GM12878 (cell line): ENCODE measurements around the gene RNF115. TPM values are rescaled to one million over a fixed set of nuclear protein-coding genes. Genes with fewer than 3 reads are reported as not detected.

Source experiments
- ATAC-seq: fragments of 200-7000 bp; cut with Tn5 transposase; 3 replicates; pipeline ENCODE4 v1.9.1; 2020; ENCODE audit warnings: mild to moderate bottlenecking, moderate library complexity
- BruUV-seq: library from RNA; stranded (reverse); fragments of 400-500 nt; replicated peaks from 2 replicates; lab custom pipeline; 2021; lab: Mats Ljungman, UMichigan
- CTCF ChIA-PET: fragments of 300-600 bp; sonication (Branson Sonifier 250); formaldehyde crosslinking; extraction: SDS; loops from one replicate; lab custom pipeline; 2021; ENCODE audit warnings: inconsistent platforms; lab: Yijun Ruan, JAX
- POLR2A ChIA-PET: fragments of 350-600 bp; formaldehyde crosslinking; extraction: SDS; loops from one replicate; lab custom pipeline; 2021; ENCODE audit warnings: inconsistent platforms; lab: Charles Lee
- RAD21 ChIA-PET: fragments of 300-600 bp; sonication (Branson Sonifier 250); formaldehyde crosslinking; loops from one replicate; lab custom pipeline; 2023; ENCODE audit warnings: antibody characterized with exemption; ENCODE audit not compliant: unreplicated experiment; lab: Charles Lee
- SMC1A ChIA-PET: fragments of 300-600 bp; sonication (Branson Sonifier 250); formaldehyde crosslinking; loops from one replicate; lab custom pipeline; 2023; ENCODE audit not compliant: unreplicated experiment, uncharacterized antibody; lab: Charles Lee
- DNase-seq: peaks from one replicate; pipeline ENCODE4 v3.0.0-alpha.2; 2011; ENCODE audit warnings: low read depth, low spot score
- FAIRE-seq: peaks from 3 replicates; lab custom pipeline; 2011; peaks lifted over from hg19 to GRCh38; lab: Jason Lieb, UNC
- H2AFZ ChIP-seq: 2 replicates; pipeline ENCODE4 v1.6.0; 2011; ENCODE audit warnings: low read depth, low read length, control low read depth; ENCODE audit not compliant: control insufficient read depth
- H3K27ac ChIP-seq: 2 replicates; pipeline ENCODE4 v1.5.1; 2011; ENCODE audit warnings: control low read depth; ENCODE audit not compliant: control insufficient read depth, insufficient read depth
- H3K27me3 ChIP-seq, 2 experiments: replicated peaks in 1 of 2; 2 replicates each; pipeline versions ENCODE4 v1.6.0 to v1.6.1; 2011; ENCODE audit warnings: low read length in 1 of 2; ENCODE audit not compliant: control insufficient read depth in 2 of 2, insufficient read depth in 2 of 2
- H3K36me3 ChIP-seq, 2 experiments: 2 replicates each; pipeline ENCODE4 v1.5.1; 2011; ENCODE audit warnings: low read length in 1 of 2; ENCODE audit not compliant: control insufficient read depth in 2 of 2, insufficient read depth in 2 of 2
- H3K4me1 ChIP-seq: 2 replicates; pipeline ENCODE4 v1.6.1; 2011; ENCODE audit warnings: mild to moderate bottlenecking, low read length, moderate library complexity, mixed read lengths; ENCODE audit not compliant: control insufficient read depth, insufficient read depth
- H3K4me2 ChIP-seq: 2 replicates; pipeline ENCODE4 v1.6.0; 2011; ENCODE audit warnings: control low read depth; ENCODE audit not compliant: control insufficient read depth, insufficient read depth
- H3K4me3 ChIP-seq: fragments of 200-600 bp; sonication (generic); 2 replicates; pipeline ENCODE4 v1.5.1; 2016
- H3K79me2 ChIP-seq: 2 replicates; pipeline ENCODE4 v1.6.0; 2011; ENCODE audit warnings: low read length; ENCODE audit not compliant: control insufficient read depth, insufficient read depth
- H3K9ac ChIP-seq: 2 replicates; pipeline ENCODE4 v1.8.0; 2011; ENCODE audit warnings: low read length, control low read depth, mixed read lengths; ENCODE audit not compliant: control insufficient read depth, insufficient read depth
- H3K9me3 ChIP-seq: replicated peaks from 3 replicates; pipeline ENCODE4 v1.5.1; 2011; ENCODE audit warnings: mild to moderate bottlenecking, low read length; ENCODE audit not compliant: control insufficient read depth, insufficient read depth
- H4K20me1 ChIP-seq: 2 replicates; pipeline ENCODE4 v1.6.0; 2011; ENCODE audit not compliant: control insufficient read depth, insufficient read depth
- EP300 ChIP-seq, 2 experiments: fragments of 150-350 bp in 1 of 2; IDR thresholded peaks; 2 replicates each; pipeline ENCODE4 v1.6.1; 2011 to 2012; ENCODE audit warnings: low read depth in 2 of 2, low read length in 2 of 2, borderline replicate concordance in 1 of 2, improper control_type of control experiment in 1 of 2, inconsistent platforms in 1 of 2; ENCODE audit not compliant: control insufficient read depth in 1 of 2
- ETV6 ChIP-seq, 2 experiments: fragments of 450-650 bp in 1 of 2; IDR thresholded peaks in 1 of 2; conservative IDR thresholded peaks in 1 of 2; 2 replicates each; pipeline ENCODE4 v1.6.1; 2014; ENCODE audit warnings: antibody characterized with exemption in 1 of 2, borderline replicate concordance in 1 of 2, low read depth in 1 of 2, mild to moderate bottlenecking in 1 of 2, moderate library complexity in 1 of 2
- HDAC2 ChIP-seq: fragments of 200-600 bp; sonication (generic); IDR thresholded peaks from 2 replicates; pipeline ENCODE4 v1.6.1; 2017
- NFIC ChIP-seq: IDR thresholded peaks from 2 replicates; pipeline ENCODE4 v1.6.1; 2012; ENCODE audit warnings: low read depth, mild to moderate bottlenecking, inconsistent platforms, low read length, moderate library complexity
- PML ChIP-seq: IDR thresholded peaks from 2 replicates; pipeline ENCODE4 v1.6.1; 2012; ENCODE audit warnings: low read length, inconsistent platforms
- ZBED1 ChIP-seq: IDR thresholded peaks from 2 replicates; pipeline ENCODE4 v1.6.1; 2016; ENCODE audit warnings: borderline replicate concordance
- ZNF207 ChIP-seq: fragments of 450-650 bp; IDR thresholded peaks from 2 replicates; pipeline ENCODE4 v1.6.1; 2014; ENCODE audit warnings: antibody characterized with exemption, mild to moderate bottlenecking, borderline replicate concordance
- ZNF24 ChIP-seq: fragments of 450-650 bp; IDR thresholded peaks from 2 replicates; pipeline ENCODE4 v1.6.1; 2017; ENCODE audit warnings: antibody characterized with exemption, mild to moderate bottlenecking
- ZZZ3 ChIP-seq: IDR thresholded peaks from 2 replicates; pipeline ENCODE4 v1.6.1; 2011; ENCODE audit warnings: low read depth; ENCODE audit not compliant: control insufficient read depth, insufficient read length
- WGBS: methylation state at CpG from one replicate; pipeline ENCODE4 v1.1.6; 2016; ENCODE audit warnings: low lambda C conversion rate; ENCODE audit not compliant: insufficient replicate concordance, insufficient coverage; ENCODE audit errors: missing lambda C conversion rate; 5-methylcytosine and 5-hydroxymethylcytosine counted together
- in situ Hi-C: fragments of 300-500 bp; cut with MboI; formaldehyde crosslinking; loops from 9 replicates; pipeline ENCODE4 v1.14.3; 2018; ENCODE audit warnings: mixed read lengths
- intact Hi-C: fragments of 100-400 bp; cut with micrococcal nuclease; formaldehyde crosslinking; loops from one replicate; pipeline ENCODE4 v1.14.2; 2022; ENCODE audit not compliant: unreplicated experiment
- polyA plus RNA-seq, 11 experiments: library from polyadenylated mRNA; depleted of rRNA in 4 of 11; unstranded in 6 of 11; stranded (reverse) in 5 of 11; fragments of >200 nt; fragmentation: Nextera tagmentation in 4 of 11; fragmentation: Illumina TruSeq in 1 of 11; extraction: Ambion mirVana in 4 of 11; extraction: Trizol in 1 of 11; gene quantifications; 1 replicate in 1 of 11; 2 replicates in 10 of 11; pipeline versions ENCODE4 v1.2.1 to v1.2.3, GENCODE V29; 2011 to 2016; ENCODE audit warnings: inconsistent platforms in 2 of 11, missing spikeins in 2 of 11, low read depth in 1 of 11
- total RNA-seq, 4 experiments: library from RNA; depleted of rRNA in 3 of 4; stranded (reverse); fragments of >200 nt in 3 of 4; fragmentation: Illumina TruSeq in 1 of 4; extraction: Trizol in 1 of 4; gene quantifications; 2 replicates each; pipeline versions ENCODE4 v1.2.1 to v1.2.3, GENCODE V29; 2013 to 2021
- TF ChIP-seq, protein P1 (sequence below): fragments of 450-650 bp; IDR thresholded peaks from 2 replicates; pipeline ENCODE4 v1.6.1; 2016; ENCODE audit warnings: mild to moderate bottlenecking
- TF ChIP-seq, protein P2 (sequence below): IDR thresholded peaks from 2 replicates; pipeline ENCODE4 v1.6.1; 2012; ENCODE audit warnings: low read depth, low read length, improper control_type of control experiment
- TF ChIP-seq, protein P3 (sequence below): fragments of 450-650 bp; IDR thresholded peaks from 2 replicates; pipeline ENCODE4 v1.6.1; 2017; ENCODE audit warnings: borderline replicate concordance
- TF ChIP-seq, protein P4 (sequence below): fragments of 150-350 bp; IDR thresholded peaks from 2 replicates; pipeline ENCODE4 v1.6.1; 2016; ENCODE audit warnings: low read depth, low read length

Gene RNF115
- total and polyA plus RNA-seq, 10 of the 15 experiments (the other 5 are each of a cell fraction or from before 2014, with no cell fraction given) = 3.4 to 22.0 (median 12.9) TPM

DNA sequence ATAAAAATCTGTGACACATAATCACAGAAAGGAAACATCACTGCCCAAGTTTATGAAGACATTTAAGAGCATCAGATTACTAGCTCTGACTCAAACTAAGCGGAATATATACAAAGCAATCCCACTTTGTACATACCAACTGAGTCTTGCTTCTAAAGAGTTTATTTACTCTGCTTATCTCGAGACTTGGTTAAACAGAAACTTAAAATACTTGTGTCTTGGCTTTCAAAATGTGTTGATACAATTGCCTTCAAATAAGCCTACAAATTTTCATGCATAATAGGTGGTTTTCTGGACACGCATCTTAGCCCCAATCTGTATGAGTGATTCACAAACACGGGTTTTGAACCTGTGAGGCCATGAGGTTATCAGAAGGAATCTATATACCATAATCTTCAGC, 83.6 kb downstream of the RNF115 start (continued):
- TF ChIP-seq EP300 (IDR thresholded peaks at IDR 0.05; ENCODE audit: borderline replicate concordance in 1 of 2, control insufficient read depth in 1 of 2, low read depth in 2 of 2, low read length in 2 of 2) = no peak
- TF ChIP-seq, protein P1, sequence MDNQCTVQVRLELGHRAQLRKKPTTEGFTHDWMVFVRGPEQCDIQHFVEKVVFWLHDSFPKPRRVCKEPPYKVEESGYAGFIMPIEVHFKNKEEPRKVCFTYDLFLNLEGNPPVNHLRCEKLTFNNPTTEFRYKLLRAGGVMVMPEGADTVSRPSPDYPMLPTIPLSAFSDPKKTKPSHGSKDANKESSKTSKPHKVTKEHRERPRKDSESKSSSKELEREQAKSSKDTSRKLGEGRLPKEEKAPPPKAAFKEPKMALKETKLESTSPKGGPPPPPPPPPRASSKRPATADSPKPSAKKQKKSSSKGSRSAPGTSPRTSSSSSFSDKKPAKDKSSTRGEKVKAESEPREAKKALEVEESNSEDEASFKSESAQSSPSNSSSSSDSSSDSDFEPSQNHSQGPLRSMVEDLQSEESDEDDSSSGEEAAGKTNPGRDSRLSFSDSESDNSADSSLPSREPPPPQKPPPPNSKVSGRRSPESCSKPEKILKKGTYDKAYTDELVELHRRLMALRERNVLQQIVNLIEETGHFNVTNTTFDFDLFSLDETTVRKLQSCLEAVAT = no peak
- no peak for TF ChIP-seq ETV6 (conservative IDR thresholded peaks at IDR 0.05 in 1 of 2, IDR thresholded peaks at IDR 0.05 in 1 of 2; ENCODE audit: borderline replicate concordance in 1 of 2, low read depth in 1 of 2)
- TF ChIP-seq NFIC = no peak

DNA sequence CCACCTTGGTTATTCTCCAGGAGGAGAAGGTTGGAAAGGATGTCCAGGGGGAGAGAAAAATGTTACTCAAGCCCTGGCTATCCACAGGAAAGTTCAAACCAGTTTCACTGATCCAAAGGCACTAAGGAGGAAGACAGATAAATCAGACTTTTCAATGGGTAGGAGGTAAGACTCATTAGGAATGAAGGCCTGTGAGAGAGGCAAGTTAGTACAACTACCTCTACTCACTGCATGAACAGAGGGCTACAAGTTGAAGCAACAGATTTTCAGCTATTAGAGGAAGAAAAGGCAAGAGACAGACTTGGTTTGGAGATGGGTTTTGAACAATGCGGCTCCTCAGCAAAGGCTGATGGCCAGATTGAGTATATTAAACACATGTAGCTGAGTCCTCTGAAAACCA, 87.7 kb downstream of the RNF115 start:
- ChIA-PET SMC1A (interaction anchor here (1.1 kb wide), 1 partner anchor 16 kb away, joined by 3 read pairs; no protein-coding TSS in a partner anchor), RAD21 (no interaction called here), POLR2A (no interaction called here), CTCF (no interaction called here)
- Histone ChIP-seq H3K4me3 (no peak overlapping the region), H2AFZ (no peak overlapping the region), H3K27ac (no peak overlapping the region), H3K4me1 (no peaks in the 10 kb centered on the region), H4K20me1 (no peaks in the 10 kb centered on the region), H3K79me2 (no peaks in the 10 kb centered on the region), H3K4me2 (no peak overlapping the region), H3K36me3 (no peaks in the 10 kb centered on the region), H3K9me3 (no peaks in the 10 kb centered on the region), H3K27me3 (no peaks in the 10 kb centered on the region), H3K9ac (no peak overlapping the region)
- DNase-seq (no peak), FAIRE-seq (no peak), ATAC-seq (no peak)
- WGBS = 100% methylated on average over 1 of the region's 1 CpG
- intact Hi-C loops (loop anchor here (5.0 kb wide), 1 partner anchor 276 kb away; no protein-coding TSS in a partner anchor), in situ Hi-C loops (no loop called here)
- TF ChIP-seq PML = no peak
- TF ChIP-seq, protein P2, sequence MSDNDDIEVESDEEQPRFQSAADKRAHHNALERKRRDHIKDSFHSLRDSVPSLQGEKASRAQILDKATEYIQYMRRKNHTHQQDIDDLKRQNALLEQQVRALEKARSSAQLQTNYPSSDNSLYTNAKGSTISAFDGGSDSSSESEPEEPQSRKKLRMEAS = no peak
- no peak for TF ChIP-seq ZNF24
- no peak for TF ChIP-seq ZBED1
- TF ChIP-seq ZZZ3 = no peak
- TF ChIP-seq, protein P3, sequence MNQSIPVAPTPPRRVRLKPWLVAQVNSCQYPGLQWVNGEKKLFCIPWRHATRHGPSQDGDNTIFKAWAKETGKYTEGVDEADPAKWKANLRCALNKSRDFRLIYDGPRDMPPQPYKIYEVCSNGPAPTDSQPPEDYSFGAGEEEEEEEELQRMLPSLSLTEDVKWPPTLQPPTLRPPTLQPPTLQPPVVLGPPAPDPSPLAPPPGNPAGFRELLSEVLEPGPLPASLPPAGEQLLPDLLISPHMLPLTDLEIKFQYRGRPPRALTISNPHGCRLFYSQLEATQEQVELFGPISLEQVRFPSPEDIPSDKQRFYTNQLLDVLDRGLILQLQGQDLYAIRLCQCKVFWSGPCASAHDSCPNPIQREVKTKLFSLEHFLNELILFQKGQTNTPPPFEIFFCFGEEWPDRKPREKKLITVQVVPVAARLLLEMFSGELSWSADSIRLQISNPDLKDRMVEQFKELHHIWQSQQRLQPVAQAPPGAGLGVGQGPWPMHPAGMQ = no peak
- TF ChIP-seq, protein P4, sequence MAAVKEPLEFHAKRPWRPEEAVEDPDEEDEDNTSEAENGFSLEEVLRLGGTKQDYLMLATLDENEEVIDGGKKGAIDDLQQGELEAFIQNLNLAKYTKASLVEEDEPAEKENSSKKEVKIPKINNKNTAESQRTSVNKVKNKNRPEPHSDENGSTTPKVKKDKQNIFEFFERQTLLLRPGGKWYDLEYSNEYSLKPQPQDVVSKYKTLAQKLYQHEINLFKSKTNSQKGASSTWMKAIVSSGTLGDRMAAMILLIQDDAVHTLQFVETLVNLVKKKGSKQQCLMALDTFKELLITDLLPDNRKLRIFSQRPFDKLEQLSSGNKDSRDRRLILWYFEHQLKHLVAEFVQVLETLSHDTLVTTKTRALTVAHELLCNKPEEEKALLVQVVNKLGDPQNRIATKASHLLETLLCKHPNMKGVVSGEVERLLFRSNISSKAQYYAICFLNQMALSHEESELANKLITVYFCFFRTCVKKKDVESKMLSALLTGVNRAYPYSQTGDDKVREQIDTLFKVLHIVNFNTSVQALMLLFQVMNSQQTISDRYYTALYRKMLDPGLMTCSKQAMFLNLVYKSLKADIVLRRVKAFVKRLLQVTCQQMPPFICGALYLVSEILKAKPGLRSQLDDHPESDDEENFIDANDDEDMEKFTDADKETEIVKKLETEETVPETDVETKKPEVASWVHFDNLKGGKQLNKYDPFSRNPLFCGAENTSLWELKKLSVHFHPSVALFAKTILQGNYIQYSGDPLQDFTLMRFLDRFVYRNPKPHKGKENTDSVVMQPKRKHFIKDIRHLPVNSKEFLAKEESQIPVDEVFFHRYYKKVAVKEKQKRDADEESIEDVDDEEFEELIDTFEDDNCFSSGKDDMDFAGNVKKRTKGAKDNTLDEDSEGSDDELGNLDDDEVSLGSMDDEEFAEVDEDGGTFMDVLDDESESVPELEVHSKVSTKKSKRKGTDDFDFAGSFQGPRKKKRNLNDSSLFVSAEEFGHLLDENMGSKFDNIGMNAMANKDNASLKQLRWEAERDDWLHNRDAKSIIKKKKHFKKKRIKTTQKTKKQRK = no peak
- TF ChIP-seq HDAC2 = no peak
- TF ChIP-seq ZNF207 = no peak
- BruUV-seq = no TSS peak
